Fibroblast of peridontal ligament (primary cell): ENCODE results near the gene PRR18.
"Not testable (repeated sequence)": the region's sequence is repeated elsewhere in the genome, so short reads cannot be mapped to it uniquely, and the experiment has no call there.

Experiments
- DNase-seq: peaks from one replicate; pipeline ENCODE4 v3.0.0-alpha.2; 2010; ENCODE audit errors: extremely low read depth

The PRR18 gene, protein sequence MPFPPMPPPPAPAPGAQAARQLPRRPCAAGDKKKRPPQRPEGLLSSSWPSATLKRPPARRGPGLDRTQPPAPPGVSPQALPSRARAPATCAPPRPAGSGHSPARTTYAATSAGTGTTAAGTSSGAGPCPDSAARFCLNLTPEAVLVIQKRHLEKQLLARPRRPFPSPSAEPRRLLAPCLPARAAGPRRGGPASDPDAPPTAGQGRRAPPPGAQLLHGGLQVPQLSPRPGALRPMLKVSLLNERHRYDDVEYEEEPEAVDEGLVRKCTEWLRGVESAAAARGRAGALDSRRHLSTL

DNA sequence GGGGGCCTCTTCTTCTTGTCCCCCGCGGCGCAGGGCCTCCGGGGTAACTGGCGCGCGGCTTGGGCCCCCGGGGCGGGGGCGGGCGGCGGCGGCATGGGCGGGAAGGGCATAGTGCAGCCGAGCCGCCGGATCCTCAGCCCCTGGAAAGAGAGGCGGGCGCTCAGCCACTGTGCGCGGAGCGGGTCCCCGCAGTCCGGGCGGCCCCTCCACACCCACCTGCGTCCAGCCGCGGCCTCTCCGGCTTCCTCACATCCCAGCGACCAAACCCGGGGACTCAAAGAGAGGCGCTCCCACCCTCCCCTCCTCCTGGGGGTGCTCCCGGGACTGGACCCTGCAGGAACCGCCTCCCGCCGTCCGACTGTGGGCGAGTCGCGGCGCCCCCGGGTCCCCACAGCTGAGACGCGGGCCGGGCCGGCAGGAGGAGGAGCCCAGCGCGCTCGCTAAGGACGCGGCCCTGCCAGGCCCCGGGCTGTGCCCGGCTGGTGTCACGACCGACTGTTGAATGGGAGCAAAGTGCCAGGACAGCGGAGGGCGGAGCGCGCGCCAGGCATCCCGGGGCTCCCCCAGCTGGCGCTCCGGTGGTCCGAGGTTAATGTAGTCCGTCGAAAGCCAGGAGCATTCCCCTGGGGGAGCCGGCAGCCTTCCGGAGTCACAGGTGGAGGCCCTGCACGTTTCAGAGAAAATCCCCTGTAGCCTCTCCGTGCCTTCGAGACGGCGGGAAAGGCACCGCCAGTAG lies at the start of gene PRR18:
Gene PRR18, minus strand, starts transcription at position 360 of the 736 bp plus-strand sequence. Its CDS starts 250 bp downstream, at position 110.
- no peak for DNase-seq

DNA sequence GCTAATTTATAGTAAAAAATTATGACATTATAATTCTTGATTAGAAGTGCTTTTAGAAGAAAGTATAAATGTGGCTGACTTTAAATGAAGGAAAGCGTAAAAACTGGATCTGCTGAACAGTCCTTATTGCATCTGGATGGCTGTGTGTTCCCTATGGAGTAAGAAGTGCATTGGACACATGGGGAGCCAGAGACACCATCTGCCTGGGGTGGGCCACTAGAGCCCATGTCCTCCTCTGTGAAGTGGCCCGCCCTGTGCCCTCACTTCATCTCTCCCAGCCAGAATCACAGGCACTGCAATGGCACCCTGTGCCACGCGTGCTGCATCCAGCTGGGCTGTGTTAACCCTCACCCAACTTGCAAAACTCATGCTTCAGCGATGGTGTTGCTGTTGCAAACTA lies 47.4 kb upstream of the PRR18 start:
- no peak for DNase-seq

DNA sequence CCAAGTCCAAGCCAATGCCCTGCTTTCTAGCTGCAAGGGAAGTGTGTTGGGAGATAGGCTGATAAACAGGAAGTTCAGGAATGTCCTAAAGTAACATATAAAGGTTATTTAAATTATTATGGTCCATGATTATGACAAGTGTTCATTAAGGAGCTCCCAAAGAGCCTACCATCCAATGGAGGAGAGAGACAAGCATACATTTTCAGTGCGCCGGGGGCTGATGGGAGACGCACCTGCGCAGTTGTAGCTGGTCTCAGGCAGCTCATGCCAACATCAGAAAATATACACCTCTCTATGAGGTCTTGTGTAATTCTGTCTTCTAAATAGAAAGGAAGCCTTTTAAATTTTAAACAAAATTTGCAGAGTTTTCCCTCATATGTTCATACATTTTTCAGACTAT lies 46.8 kb upstream of the PRR18 start:
- DNase-seq: no peak

DNA sequence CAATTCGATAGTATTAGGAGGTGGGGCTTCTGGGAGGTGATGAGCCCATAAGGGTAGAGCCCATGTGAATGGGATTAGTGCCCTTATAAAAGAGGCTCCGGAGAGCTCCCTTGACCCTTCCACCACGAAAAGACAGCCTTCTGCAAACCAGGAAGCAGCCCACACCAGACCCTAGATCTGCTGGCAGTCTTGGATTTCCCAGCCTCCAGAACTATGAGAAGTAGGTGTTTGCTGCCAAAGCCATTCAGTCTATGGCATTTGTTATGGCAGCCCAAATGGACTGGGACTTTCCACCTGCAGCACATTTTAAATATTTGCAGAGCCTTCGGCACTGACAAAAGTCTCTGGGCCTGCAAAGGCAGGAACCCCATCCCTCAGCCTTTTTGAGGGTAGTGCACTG lies 46.0 kb upstream of the PRR18 start:
- no peak for DNase-seq

DNA sequence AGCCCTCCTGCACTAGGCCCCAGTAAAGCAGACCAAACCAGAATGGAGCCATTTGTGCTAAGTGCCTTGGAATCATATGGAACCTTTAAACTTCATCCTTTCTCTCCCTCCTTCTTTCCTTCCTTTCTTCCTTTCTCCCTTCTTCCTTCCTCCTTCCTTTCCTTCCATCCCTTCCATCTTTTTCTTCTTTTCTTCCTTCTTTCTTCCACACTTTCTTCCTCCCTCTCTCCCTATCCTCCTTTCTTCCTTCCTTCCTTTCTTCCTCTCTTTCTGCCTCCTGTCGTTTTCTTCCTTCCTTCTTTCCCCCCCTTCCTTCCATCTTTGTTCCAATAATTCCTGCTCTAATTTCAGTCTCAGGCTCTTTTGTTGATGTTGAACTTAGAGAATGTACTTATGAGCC lies 45.3 kb upstream of the PRR18 start:
- DNase-seq: no peak

DNA sequence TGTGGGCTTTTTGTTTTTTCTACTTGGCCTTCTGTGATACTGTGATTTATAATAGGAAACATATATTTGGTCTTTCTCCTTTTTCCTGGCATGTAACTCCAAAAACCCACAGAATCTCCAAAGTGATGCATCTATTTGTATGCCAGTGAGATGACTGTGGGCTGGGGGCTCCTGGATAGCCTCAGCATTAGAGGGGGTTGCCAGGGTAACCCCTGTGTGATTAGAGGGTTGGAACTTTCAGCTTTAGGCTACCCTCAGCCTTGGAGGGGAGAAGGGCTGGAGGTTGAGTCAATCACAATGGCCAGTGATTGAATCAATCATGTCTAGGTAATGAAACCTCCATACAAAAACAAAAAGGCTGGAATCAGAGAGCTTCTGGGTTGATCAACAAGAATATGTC lies 44.7 kb upstream of the PRR18 start:
- no peak for DNase-seq

DNA sequence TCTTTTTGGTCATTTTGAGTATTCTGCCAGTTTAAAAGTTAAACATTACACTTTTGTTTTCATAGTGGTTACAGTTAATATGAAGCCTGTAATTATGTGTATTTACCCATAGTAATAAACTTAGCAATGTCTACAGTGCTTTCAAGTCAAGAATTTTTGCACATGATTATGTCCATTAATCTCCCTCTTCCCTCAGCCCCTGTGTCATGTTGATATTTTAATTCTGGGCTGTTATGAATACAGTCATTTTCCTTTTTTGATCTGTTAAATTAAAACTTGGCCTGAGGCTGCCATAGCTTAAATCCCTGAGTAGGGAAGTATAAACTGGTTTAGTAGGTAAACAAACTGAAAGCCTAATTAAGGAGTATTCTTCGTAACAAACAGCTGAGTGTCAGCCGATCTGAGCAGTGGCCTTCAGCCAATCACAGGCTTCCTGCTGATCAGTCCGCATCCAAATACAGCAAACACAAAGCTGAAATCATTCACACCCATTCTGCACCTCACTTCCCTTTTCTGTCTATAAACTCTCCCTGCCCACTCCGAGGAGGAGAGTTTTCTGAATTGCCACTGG lies 43.6 kb upstream of the PRR18 start:
- no peak for DNase-seq

DNA sequence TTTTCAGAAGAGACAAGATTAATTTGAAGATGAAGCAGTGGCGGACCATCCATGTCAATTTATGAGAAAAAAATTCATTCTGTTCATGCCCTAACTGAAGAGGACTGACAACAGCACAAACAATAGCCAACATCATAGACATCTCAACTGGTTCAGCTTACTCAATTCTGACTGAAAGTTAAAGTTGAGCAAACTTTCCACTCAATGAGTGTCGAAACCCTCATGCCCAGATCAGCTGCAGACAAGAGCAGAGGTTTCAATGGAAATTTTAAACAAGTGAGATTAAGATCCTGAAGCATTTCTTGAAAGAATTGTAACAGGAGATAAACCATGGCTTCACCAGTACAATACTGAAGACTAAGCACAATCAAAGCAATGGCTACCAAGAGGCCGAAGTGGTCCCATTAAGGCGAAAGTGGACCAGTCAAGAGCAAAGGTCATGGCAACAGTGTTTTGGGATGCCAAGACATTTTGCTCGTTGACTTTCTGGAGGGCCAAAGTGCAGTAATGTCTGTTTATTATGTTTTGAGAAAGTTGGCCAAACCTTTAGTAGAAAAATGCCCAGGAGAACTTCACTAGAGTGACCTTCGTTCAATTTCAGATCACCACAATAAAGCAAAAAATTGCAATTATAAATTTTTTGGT lies 40.2 kb upstream of the PRR18 start:
- no peak for DNase-seq

DNA sequence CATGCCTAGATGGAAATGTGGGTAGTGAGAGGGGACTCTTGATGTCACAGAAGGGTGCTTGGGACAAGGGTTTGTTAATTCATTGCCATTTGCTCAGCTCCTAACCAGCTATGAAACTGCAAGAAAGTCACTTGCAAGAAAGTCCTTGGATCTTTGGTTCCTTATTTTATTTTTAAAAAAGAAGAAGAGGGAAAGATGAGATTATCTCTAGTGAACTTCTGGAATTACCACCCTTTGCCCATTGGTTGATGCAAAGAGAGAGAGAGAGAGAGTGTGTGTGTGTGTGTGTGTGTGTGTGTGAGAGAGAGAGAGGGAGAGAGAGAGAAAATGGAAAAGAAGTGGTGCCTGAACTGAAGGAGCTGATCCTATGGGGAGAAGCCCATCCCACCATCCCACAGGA lies 38.8 kb upstream of the PRR18 start:
- no peak for DNase-seq

DNA sequence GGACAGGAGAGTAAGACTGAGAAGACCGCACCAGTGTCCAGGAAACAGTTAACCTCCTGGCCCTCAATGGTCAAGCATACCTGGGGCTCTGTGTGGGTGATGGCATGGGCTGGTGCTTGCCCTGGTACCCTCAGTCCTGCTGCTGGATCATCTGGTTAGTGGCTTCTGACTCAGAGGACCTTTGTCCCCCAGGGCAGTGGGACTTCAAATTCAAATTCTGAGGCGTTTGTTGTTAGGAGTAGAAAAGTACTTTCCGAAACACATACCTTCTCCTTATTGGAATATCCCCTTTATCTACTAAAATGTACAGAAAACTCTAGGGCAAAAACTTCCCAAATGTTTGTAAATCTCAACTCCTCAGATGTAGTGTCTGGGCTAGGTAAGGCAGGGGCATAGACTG lies 38.3 kb upstream of the PRR18 start:
- DNase-seq: no peak

DNA sequence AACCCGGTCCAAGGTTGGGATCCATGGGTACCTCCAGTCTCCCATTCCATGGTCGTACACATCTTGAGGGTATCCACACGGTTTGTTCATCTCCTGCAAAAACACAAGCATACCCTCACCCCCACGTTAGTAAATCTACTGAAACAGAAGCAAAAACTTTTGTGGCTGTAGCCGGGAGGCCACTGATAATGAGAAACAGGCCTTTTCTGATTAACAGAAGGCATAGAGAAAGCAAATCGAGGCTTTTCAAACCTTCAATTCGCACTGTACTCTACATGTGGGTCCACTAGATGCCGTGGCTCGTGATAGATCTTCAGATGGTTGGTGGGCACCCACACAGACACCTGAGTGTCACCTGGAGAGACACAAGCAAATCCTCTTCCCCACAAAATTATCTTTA lies 37.5 kb upstream of the PRR18 start:
- not testable (repeated sequence) for DNase-seq

DNA sequence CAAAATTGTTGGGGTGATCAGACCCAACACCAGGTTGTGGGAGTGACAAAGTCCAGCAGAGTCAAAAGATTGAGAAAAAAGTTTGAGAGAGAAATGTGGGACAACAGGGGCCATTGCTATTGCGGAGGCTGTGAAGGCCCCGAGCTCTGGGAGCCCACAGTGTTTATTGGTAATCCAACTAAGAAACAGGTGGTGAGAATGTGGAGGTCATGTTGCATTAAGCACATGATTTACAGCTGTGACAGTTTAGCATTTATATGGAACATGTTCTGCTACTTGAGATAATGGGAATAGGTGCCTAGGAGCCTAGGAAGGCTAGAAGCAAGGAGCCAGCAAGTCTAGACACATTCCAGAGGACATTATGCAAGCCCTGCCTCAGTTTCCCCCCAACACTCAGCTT lies 36.7 kb upstream of the PRR18 start:
- DNase-seq: not testable (repeated sequence)

DNA sequence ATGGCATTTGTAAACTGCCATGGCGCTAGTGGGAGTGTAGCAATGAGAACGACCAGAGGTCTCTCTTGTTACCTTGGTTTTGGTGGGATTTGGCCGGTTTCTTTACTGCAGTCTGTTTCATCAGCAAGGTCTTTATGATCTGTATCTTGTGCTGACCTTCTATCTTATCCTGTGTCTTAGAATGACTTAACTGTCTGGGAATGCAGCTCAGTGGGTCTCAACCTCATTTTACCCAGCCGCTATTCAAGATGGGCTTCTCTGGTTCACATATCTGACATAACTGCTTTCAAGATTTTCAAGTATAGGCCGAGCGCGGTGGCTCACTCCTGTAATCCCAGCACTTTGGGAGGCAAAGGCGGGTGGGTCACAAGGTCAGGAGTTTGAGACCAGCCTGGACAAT lies 36.0 kb upstream of the PRR18 start:
- no peak for DNase-seq

DNA sequence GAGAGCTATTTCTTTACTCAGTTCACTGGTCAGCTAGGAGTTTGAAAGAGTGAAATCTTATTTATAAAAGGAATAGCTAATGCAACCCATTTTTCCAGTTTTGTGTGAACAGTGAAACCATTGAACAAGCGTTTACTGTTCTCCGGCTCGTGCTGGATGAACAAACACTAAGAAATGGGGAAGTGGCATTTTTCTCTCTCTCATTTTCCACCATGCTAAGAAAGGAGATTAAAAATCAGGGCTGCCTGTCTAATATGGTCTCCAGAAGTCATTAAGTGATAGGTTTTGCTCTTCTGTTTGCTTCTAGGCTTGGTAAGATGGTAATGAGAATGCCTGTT lies 34.9 kb upstream of the PRR18 start:
- DNase-seq: no peak

DNA sequence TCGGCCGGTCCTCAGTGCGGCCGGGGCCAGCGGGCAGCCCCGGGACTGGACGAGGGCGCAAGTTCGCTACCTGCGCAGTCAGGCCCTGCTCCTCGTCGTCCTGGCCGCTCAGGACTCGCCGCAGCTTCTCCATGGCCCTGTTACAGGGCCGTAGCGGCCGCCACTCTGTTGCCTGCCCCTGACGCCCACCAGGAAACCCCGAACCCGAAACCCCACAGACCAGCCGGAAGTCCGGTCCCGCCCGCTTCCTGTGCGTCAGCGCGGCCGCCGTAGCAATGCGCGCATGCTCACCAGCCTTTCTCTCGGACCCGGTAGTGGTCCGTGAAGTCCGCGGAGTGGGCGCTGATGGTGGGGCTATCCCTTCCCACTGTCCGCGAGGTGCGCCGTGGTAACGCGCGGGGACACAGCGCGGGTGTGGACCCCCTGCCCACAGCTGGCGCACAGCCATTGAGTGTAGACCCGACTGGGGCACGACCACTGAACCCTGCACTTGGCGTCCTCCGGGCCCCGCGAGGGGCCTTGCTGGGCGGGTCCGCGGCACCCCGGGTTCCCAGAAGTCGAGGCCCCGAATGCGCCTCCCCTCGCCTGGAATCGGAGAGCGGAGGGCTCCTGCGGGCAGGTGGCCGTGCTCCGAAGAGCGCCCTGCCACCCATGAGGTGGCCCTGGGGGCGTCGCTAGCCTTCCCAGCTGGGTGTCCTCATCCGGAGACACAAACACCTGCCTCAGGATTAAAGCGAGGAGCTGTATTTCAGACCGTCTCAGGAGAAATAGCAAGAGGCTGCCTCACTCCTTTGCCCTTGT lies 34.4 kb upstream of the PRR18 start, which contains the start of gene SFT2D1:
Gene SFT2D1, minus strand, starts transcription at position 197 of the 801 bp plus-strand sequence. Its CDS starts 64 bp downstream, at position 133.
- peak; percentile 75 for DNase-seq

DNA sequence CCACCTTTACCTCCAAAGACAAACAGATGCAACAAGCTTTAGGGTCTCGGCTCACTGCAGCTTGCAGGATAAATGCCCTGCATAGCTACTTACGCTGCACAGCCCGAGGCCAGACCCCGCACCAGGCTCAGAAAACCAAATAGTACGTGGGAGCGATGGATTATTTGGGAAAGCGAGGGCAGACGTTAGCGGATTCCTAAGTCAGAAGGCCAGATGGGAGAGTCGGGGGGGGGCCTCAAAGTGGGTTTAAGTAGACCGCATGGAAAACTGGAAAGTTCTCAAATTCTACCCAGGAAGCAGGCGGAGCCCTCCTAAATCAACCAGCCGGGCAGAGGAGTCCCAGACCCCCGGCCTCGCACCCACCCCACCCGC lies 33.8 kb upstream of the PRR18 start:
- peak; percentile 36 for DNase-seq

DNA sequence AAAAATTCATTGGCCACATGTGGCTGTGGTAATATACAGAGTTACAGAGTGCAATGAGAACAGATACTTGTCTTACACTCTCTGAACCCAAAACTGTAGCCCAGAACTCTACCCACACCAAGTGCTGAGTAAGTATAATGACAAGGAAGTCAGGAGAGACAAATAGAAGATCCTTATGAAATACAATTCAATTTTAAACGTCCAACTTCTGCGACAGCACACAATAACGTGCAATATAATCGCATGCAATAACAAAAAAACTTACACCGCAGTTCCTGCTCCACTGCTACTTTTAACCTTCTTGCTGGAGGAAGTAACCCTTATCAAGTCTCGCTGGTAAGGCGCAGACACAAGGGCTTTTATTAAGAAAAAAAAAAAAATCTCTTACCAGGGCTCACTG lies 33.3 kb upstream of the PRR18 start:
- DNase-seq: no peak

DNA sequence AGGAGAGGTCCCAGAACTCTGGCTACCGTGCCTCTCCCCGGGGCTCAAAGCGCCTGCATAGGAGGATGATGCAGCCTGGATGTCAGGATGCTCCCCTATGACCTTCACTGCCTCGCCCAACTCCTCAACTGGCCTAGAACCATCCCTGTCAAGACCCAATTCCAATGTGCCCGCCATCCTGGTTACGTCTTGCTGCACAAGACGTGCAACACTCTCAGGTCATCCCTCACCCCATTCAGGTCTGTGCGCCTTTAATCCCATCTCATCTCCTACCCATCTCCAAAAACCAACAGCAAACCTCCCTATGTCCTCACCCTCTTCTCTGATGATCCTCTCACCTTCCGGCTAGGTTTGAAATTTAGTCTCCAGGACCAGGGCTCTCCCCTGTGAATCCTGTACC lies 30.7 kb upstream of the PRR18 start:
- no peak for DNase-seq

DNA sequence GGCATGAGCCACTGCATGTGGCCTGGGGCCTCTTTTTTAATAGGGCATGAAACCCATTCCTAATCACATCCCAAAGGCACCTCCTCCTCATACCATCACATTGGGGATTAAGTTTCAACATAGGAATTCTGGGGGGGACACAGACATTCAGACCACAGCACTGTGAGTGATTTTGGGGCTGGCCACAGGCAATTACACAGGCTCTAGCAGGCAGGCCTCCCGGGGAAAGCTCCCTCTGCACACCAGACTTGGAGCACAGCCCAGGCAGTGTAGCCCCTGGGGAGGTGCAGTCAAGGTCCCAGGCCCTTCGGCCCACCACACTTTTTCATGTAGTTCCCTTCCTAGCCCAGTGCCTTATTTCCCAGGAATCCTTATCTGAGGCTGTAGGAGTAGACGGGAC lies 28.7 kb upstream of the PRR18 start:
- DNase-seq: no peak

DNA sequence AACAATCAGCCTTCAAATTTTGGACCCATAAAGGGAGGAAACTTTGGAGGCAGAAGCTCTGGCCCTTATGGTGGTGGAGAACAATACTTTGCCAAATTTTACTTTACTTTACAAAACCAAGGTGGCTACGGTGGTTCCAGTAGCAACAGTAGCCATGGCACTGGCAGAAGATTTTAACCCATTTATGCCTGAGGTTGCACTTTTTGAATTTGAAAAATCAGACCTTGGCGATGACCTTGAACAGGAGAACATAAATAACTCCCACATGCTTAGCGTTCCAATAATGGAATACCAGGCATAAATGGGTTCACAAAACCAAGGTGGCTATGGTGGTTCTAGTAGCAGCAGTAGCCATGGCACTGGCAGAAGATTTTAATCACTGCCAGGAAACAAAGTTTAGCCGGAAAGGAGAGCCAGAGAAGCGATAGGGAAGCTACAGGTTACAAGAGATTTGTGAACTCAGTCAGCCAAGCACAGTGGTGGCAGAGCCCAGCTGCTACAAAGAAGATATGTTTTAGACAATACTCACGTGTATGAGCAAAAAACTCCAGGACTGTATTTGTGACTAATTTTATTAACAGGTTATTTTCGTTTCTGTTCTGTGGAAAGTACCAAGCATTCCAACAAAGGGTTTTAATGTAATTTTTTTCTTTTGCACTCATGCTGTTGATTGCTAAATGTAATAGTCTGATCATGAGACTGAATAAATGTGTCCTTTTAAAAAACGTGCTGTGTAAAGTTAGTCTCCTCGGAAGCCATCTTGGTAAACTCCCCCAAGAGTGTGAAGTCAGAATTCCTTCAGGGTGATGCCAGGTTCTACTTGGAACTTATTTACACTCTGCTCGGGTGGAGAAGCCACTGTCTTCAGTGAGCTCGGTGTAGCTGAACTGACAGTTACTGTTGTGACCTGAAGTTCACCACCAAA lies 27.4 kb upstream of the PRR18 start:
- no peak for DNase-seq

DNA sequence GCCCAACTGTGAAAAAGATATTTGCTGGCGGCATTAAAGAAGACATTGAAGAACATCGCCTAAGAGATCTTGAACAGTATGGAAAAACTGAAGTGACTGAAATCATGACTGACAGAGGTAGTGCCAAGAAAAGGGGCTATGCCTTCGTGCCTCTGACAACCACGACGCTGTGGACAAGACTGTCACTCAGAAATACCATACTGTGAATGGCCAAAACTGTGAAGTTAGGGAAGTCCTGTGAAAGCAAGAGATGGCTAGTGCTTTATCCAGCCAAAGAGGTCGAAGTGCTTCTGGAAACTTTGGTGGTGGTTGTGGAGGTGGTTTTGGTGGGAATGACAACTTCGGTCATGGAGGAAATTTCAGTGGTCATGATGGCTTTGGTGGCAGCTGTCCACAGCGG lies 26.7 kb upstream of the PRR18 start:
- no peak for DNase-seq
